IMR-90 (cell line): ENCODE results near the gene CSH1. TPM values are rescaled to one million over a fixed set of nuclear protein-coding genes. Genes with fewer than 3 reads are reported as not detected.

Experiments used
- ATAC-seq: fragments of 200-7000 bp; cut with Tn5 transposase; 2 replicates; pipeline ENCODE4 v1.9.1; 2020; ENCODE audit warnings: low read depth, mild to moderate bottlenecking, moderate library complexity
- BruUV-seq: library from RNA; stranded (reverse); fragments of 400-500 nt; replicated peaks from 2 replicates; lab custom pipeline; 2021; lab: Mats Ljungman, UMichigan
- CTCF ChIA-PET: fragments of 300-600 bp; formaldehyde crosslinking; extraction: SDS; loops from one replicate; lab custom pipeline; 2021; ENCODE audit warnings: antibody characterized with exemption; lab: Yijun Ruan, JAX
- POLR2A ChIA-PET: fragments of 300-600 bp; sonication (Branson Sonifier 250); formaldehyde crosslinking; loops from one replicate; lab custom pipeline; 2022; ENCODE audit warnings: antibody characterized with exemption; ENCODE audit not compliant: unreplicated experiment; lab: Charles Lee
- DNase-seq: peaks from one replicate; pipeline ENCODE4 v3.0.0; 2013
- H2AFZ ChIP-seq: replicated peaks from 2 replicates; pipeline ENCODE3; 2013; ENCODE audit warnings: low read length, mild to moderate bottlenecking; ENCODE audit not compliant: poor library complexity
- H2AK5ac ChIP-seq: 2 replicates; pipeline ENCODE4 v1.6.1; 2013; ENCODE audit warnings: low read depth, low read length, inconsistent platforms
- H2AK9ac ChIP-seq: replicated peaks from 2 replicates; pipeline ENCODE3; 2013; ENCODE audit warnings: mild to moderate bottlenecking, low read depth, low read length, moderate library complexity; ENCODE audit not compliant: poor library complexity
- H2BK120ac ChIP-seq: 2 replicates; pipeline ENCODE4 v1.6.1; 2013; ENCODE audit warnings: low read depth, low read length, inconsistent platforms
- H2BK15ac ChIP-seq: 3 replicates; pipeline ENCODE4 v1.6.1; 2013; ENCODE audit warnings: low read depth, low read length, inconsistent platforms
- H2BK20ac ChIP-seq: 2 replicates; pipeline ENCODE4 v1.6.1; 2013; ENCODE audit warnings: low read depth, mild to moderate bottlenecking, inconsistent platforms, low read length, moderate library complexity
- H2BK5ac ChIP-seq: 2 replicates; pipeline ENCODE4 v1.6.1; 2013; ENCODE audit warnings: mild to moderate bottlenecking, low read depth, low read length, inconsistent platforms; ENCODE audit not compliant: poor library complexity, severe bottlenecking
- H3K14ac ChIP-seq: replicated peaks from 2 replicates; pipeline ENCODE4 v1.6.1; 2013; ENCODE audit warnings: low read depth, low read length, inconsistent platforms
- H3K18ac ChIP-seq: 2 replicates; pipeline ENCODE4 v1.6.1; 2013; ENCODE audit warnings: low read depth, low read length, control low read depth
- H3K23ac ChIP-seq: 2 replicates; pipeline ENCODE4 v1.6.1; 2013; ENCODE audit warnings: low read depth, low read length, inconsistent platforms
- H3K27ac ChIP-seq: 2 replicates; pipeline ENCODE4 v1.5.1; 2013; ENCODE audit warnings: mild to moderate bottlenecking, control low read depth, low read length; ENCODE audit not compliant: insufficient read depth
- H3K27me3 ChIP-seq: 2 replicates; pipeline ENCODE4 v1.6.1; 2013; ENCODE audit warnings: low read length; ENCODE audit not compliant: control insufficient read depth, insufficient read depth
- H3K36me3 ChIP-seq: 2 replicates; pipeline ENCODE4 v1.6.1; 2013; ENCODE audit warnings: low read length, mixed read lengths; ENCODE audit not compliant: control insufficient read depth, insufficient read depth
- H3K4ac ChIP-seq: 2 replicates; pipeline ENCODE4 v1.6.1; 2013; ENCODE audit warnings: low read depth, low read length, inconsistent platforms
- H3K4me1 ChIP-seq: 2 replicates; pipeline ENCODE4 v1.6.1; 2013; ENCODE audit warnings: low read length, mixed read lengths; ENCODE audit not compliant: control insufficient read depth, insufficient read depth
- H3K4me2 ChIP-seq: 2 replicates; pipeline ENCODE4 v1.6.1; 2013; ENCODE audit warnings: low read depth, mild to moderate bottlenecking, control low read depth, low read length, moderate library complexity
- H3K4me3 ChIP-seq: 2 replicates; pipeline ENCODE4 v1.5.1; 2013; ENCODE audit warnings: low read depth, mild to moderate bottlenecking, control low read depth, low read length, moderate library complexity; ENCODE audit not compliant: insufficient read depth
- H3K56ac ChIP-seq: 2 replicates; pipeline ENCODE4 v1.6.1; 2013; ENCODE audit warnings: low read length, inconsistent platforms; ENCODE audit not compliant: insufficient read depth; ENCODE audit errors: extremely low read depth
- H3K79me1 ChIP-seq, 2 experiments: 2 replicates each; pipeline ENCODE4 v1.6.1; 2013; ENCODE audit warnings: low read length in 2 of 2, inconsistent platforms in 1 of 2, low read depth in 1 of 2
- H3K9ac ChIP-seq: 2 replicates; pipeline ENCODE4 v1.6.1; 2013; ENCODE audit warnings: low read depth, low read length, control low read depth
- H3K9me1 ChIP-seq: 2 replicates; pipeline ENCODE4 v1.6.1; 2013; ENCODE audit warnings: low read length, inconsistent platforms; ENCODE audit not compliant: insufficient read depth
- H3K9me3 ChIP-seq: 2 replicates; pipeline ENCODE4 v1.6.1; 2013; ENCODE audit warnings: low read length; ENCODE audit not compliant: control insufficient read depth, insufficient read depth
- H4K20me1 ChIP-seq: 2 replicates; pipeline ENCODE4 v1.6.1; 2013; ENCODE audit warnings: low read length, inconsistent platforms; ENCODE audit not compliant: insufficient read depth
- H4K5ac ChIP-seq: 2 replicates; pipeline ENCODE4 v1.6.1; 2013; ENCODE audit warnings: mild to moderate bottlenecking, low read depth, low read length, control low read depth
- H4K8ac ChIP-seq, 2 experiments: 2 replicates each; pipeline ENCODE4 v1.6.1; 2013; ENCODE audit warnings: low read depth in 2 of 2, low read length in 2 of 2, control low read depth in 1 of 2, inconsistent platforms in 1 of 2
- H4K91ac ChIP-seq: 2 replicates; pipeline ENCODE4 v1.6.1; 2013; ENCODE audit warnings: low read depth, low read length, inconsistent platforms; ENCODE audit not compliant: insufficient read depth
- BHLHE40 ChIP-seq: fragments of 150-350 bp; IDR thresholded peaks from 2 replicates; pipeline ENCODE4 v1.6.1; 2016; ENCODE audit warnings: mild to moderate bottlenecking, low read depth, low read length
- CEBPB ChIP-seq: IDR thresholded peaks from 2 replicates; pipeline ENCODE4 v1.6.1; 2012; ENCODE audit warnings: low read depth, low read length, improper control_type of control experiment
- CHD1 ChIP-seq: IDR thresholded peaks from 2 replicates; pipeline ENCODE4 v1.6.1; 2012; ENCODE audit warnings: low read depth, low read length, improper control_type of control experiment
- FOS ChIP-seq: fragments of 150-350 bp; IDR thresholded peaks from 2 replicates; pipeline ENCODE4 v1.6.1; 2016; ENCODE audit warnings: low read depth, low read length
- MAFK ChIP-seq: IDR thresholded peaks from 2 replicates; pipeline ENCODE4 v1.6.1; 2012; ENCODE audit warnings: low read depth, low read length, improper control_type of control experiment
- MAZ ChIP-seq: IDR thresholded peaks from 2 replicates; pipeline ENCODE4 v1.6.1; 2012; ENCODE audit warnings: low read depth, mild to moderate bottlenecking, low read length, improper control_type of control experiment, moderate library complexity, borderline replicate concordance
- MXI1 ChIP-seq: IDR thresholded peaks from 2 replicates; pipeline ENCODE4 v1.6.1; 2012; ENCODE audit warnings: low read depth, mild to moderate bottlenecking, low read length, moderate library complexity, borderline replicate concordance
- POLR2A ChIP-seq: IDR thresholded peaks from 2 replicates; pipeline ENCODE4 v1.6.1; 2012; ENCODE audit warnings: mild to moderate bottlenecking, low read depth, low read length
- RAD21 ChIP-seq: IDR thresholded peaks from 2 replicates; pipeline ENCODE4 v1.6.1; 2012; ENCODE audit warnings: low read length, improper control_type of control experiment
- RCOR1 ChIP-seq: IDR thresholded peaks from 2 replicates; pipeline ENCODE4 v1.6.1; 2012; ENCODE audit warnings: mild to moderate bottlenecking, low read length, improper control_type of control experiment; ENCODE audit not compliant: insufficient replicate concordance
- USF2 ChIP-seq: fragments of 150-350 bp; IDR thresholded peaks from 2 replicates; pipeline ENCODE4 v1.6.1; 2017; ENCODE audit warnings: mild to moderate bottlenecking, antibody characterized with exemption, low read length, low read depth
- WGBS, 2 experiments: methylation state at CpG; one replicate each; pipeline versions ENCODE4 v1.1.5 to v1.1.7; 2013; ENCODE audit warnings: missing lambda C conversion rate in 2 of 2; ENCODE audit not compliant: insufficient read length in 1 of 2; ENCODE audit errors: extremely low coverage in 2 of 2; 5-methylcytosine and 5-hydroxymethylcytosine counted together
- dilution Hi-C: fragments of 300-500 bp; cut with HindIII; formaldehyde crosslinking; loops from one replicate; pipeline ENCODE4 v1.14.3; 2018; ENCODE audit warnings: low sequenced_read_pairs; ENCODE audit not compliant: unreplicated experiment
- in situ Hi-C: fragments of 300-500 bp; cut with MboI; formaldehyde crosslinking; loops from 3 replicates; pipeline ENCODE4 v1.14.3; 2019; ENCODE audit warnings: low sequenced_read_pairs, inconsistent platforms, mixed read lengths
- intact Hi-C: fragments of 100-400 bp; cut with micrococcal nuclease; formaldehyde crosslinking; loops from 2 replicates; pipeline ENCODE4 v1.10.0; 2022
- polyA plus RNA-seq, 3 experiments: library from polyadenylated mRNA; depleted of rRNA; stranded (reverse); fragments of >200 nt; gene quantifications; 2 replicates each; pipeline ENCODE4 v1.2.3, GENCODE V29; 2012; ENCODE audit warnings: low replicate concordance in 1 of 3
- total RNA-seq: library from RNA; depleted of rRNA; stranded (reverse); fragments of >200 nt; gene quantifications from 2 replicates; pipeline ENCODE4 v1.2.3, GENCODE V29; 2012

CSH1 gene
- total and polyA plus RNA-seq, 2 of the 4 experiments (the other 2 are of a cell fraction) = not detected

- no peak overlapping the region for H3K27ac ChIP-seq
Observed at GRCh38 chr17:63926164-63926563, 29.8 kb upstream of the CSH1 start.

More at GRCh38 chr17:63926164-63926563, 29.8 kb upstream of the CSH1 start:
- Histone ChIP-seq H3K4me1 (no peaks in the 10 kb centered on the region), H3K9me1 (no peaks in the 10 kb centered on the region), H3K18ac (no peak overlapping the region), H2AK5ac (no peak overlapping the region), H3K23ac (no peak overlapping the region), H3K56ac (no peak overlapping the region), H3K27me3 (peaks cover 13% of the 10 kb centered on the region), H3K36me3 (no peaks in the 10 kb centered on the region), H3K9me3 (no peaks in the 10 kb centered on the region), H4K20me1 (no peaks in the 10 kb centered on the region), H2BK5ac (no peak overlapping the region), H3K14ac (no peak overlapping the region), H3K4me2 (no peak overlapping the region), H3K9ac (no peak overlapping the region), H3K4me3 (no peak overlapping the region), H2BK15ac (no peak overlapping the region), H2BK120ac (no peak overlapping the region), H3K4ac (no peak overlapping the region), H2AFZ (no peak overlapping the region), H3K79me1 (no peaks in the 10 kb centered on the region), H4K5ac (no peak overlapping the region), H4K91ac (no peak overlapping the region), H2BK20ac (no peak overlapping the region), H2AK9ac (no peak overlapping the region), H4K8ac (no peak overlapping the region)
- CTCF ChIA-PET = no interaction called here
- POLR2A ChIA-PET = no interaction called here
- intact Hi-C loops = no loop called here
- in situ Hi-C loops = no loop called here
- WGBS, 2 experiments = no CpG with 5 or more reads among the region's 2 CpGs
- BruUV-seq = no TSS peak
- no peak for ATAC-seq
- TF ChIP-seq POLR2A (no peak), USF2 (no peak), CEBPB (no peak), RCOR1 (no peak), MAFK (no peak), CHD1 (no peak), MXI1 (no peak), BHLHE40 (no peak), RAD21 (no peak), MAZ (no peak), FOS (no peak)
- dilution Hi-C loops = no loop called here
- no peak for DNase-seq
